ENCODE results near the gene DET1. TPM values are rescaled to one million over a fixed set of nuclear protein-coding genes. Genes with fewer than 3 reads are reported as not detected.
"Not testable (repeated sequence)": the region's sequence is repeated elsewhere in the genome, so short reads cannot be mapped to it uniquely, and the experiment has no call there.

DET1 gene
- total RNA-seq, 2 donors from 2014 or later: 8.2 to 8.3 TPM

DNA sequence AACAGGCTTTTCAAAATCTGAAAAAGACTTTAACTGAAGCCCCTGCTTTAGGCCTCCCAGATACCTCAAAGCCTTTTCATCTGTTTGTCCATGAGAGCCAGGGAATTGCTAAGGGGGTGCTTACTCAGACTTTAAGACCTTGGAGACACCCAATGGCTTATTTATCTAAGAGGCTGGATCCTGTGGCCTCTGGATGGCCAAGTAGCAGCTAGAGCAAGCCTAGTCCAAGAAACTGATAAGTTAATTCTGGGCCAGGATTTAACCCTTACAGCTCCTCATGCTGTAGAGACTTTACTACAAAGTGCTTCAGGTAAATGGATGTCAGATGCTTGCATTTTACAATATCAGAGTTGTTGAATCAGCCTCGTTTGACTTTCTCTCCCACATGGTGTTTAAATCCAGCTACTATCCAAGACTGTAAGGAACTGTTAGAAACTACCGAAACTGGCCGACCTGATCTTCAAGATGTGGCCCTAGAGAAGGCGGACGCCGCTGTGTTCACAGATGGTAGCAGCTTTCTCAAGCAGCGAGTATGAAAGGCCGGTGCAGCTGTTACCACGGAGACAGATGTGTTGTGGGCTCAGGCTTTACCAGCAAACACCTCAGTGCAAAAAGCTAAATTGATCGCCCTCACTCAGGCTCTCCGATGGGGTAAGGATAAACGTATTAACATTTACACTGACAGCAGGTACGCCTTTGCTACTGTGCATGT, 3.3 kb downstream of the DET1 start:
- H3K27ac ChIP-seq: no peak overlapping the region
- H3K9me3 ChIP-seq: peaks cover 0 to 3% (median 0%) of the 10 kb centered on the region in 3 donors
- peaks cover 5% of the 10 kb centered on the region for H3K4me1 ChIP-seq
- WGBS, 2 donors: 76 to 85% methylated on average over 13 of the region's 13 CpGs
- TF ChIP-seq CTCF (IDR thresholded peaks at IDR 0.05) (no peak), POLR2A (IDR thresholded peaks at IDR 0.05) (no peak)
- H3K36me3 ChIP-seq (replicated peaks in 1 of 2; ENCODE audit: insufficient read depth in 1 of 2, low read depth in 2 of 2): no peaks in the 10 kb centered on the region
- no peak for ATAC-seq
- intact Hi-C loops (cut with DNase I): no loop called here
- no peak for DNase-seq
- H3K27me3 ChIP-seq: no peaks in the 10 kb centered on the region
- H3K4me3 ChIP-seq: no peak overlapping the region

DNA sequence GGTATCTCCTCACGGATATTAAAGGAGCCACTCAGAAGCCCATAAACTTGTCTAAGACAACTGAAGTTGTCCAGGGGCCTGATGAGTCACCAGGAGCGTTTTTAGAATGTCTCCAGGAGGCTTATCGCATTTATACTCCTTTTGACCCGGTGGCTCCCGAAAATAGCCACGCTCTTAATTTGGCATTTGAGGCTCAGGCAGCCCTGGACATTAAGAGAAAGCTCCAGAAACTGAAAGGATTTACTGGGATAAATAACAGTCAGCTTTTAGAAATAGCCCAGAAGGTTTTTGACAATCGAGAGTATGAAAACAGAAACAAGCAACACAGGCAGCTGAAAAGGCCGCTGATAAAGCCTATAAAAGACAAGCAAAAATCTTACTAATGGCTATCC, 4.1 kb downstream of the DET1 start:
- ATAC-seq: no peak

DNA sequence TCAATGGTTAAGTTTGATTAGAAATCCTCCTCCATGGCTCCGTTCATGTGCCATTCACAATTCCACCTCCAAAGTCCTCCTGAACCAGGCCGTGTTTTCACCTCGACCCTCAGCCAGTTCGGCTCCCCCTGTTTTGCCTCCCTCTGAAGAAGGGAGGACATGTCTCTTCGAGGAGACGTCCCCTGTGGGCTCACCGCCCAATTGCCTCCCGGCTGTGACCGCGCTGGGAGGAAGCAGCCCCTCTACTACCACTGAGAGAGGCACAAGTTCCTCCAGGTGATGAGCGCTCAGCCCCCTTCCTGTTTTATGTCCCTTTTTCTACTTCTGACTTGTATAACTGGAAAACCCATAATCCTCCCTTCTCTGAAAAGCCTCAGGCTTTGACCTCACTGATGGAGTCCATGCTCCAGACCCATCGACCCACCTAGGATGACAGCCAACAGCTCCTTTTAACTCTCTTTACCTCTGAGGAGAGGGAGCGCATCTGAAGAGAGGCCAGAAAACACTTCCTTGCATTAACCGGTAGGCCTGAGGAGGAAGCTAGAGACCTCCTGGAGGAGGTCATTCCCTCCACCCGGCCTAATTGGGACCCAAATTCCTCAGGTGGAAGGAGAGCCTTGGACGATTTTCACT, 4.7 kb downstream of the DET1 start:
- no peak for DNase-seq
- peaks cover 2% of the 10 kb centered on the region for H3K4me1 ChIP-seq
- H3K9me3 ChIP-seq: peaks cover 0 to 1% (median 0%) of the 10 kb centered on the region in 3 donors
- H3K27ac ChIP-seq: no peak overlapping the region
- H3K27me3 ChIP-seq: no peaks in the 10 kb centered on the region
- no peak for ATAC-seq
- WGBS, 2 donors: 90% methylated on average over 13 to 16 of the region's 16 CpGs
- no peak overlapping the region for H3K4me3 ChIP-seq
- intact Hi-C loops (cut with DNase I): no loop called here
- no peaks in the 10 kb centered on the region for H3K36me3 ChIP-seq (replicated peaks in 1 of 2; ENCODE audit: insufficient read depth in 1 of 2, low read depth in 2 of 2)
- no peak for TF ChIP-seq POLR2A (IDR thresholded peaks at IDR 0.05)
- TF ChIP-seq CTCF (IDR thresholded peaks at IDR 0.05): no peak

More for the DNA sequence above, 4.1 kb downstream of the DET1 start:
- Histone ChIP-seq H3K4me1 (peaks cover 5% of the 10 kb centered on the region), H3K36me3 (replicated peaks in 1 of 2; ENCODE audit: insufficient read depth in 1 of 2, low read depth in 2 of 2) (no peaks in the 10 kb centered on the region), H3K9me3 (peaks cover 0 to 3% (median 0%) of the 10 kb centered on the region in 3 donors), H3K4me3 (no peak overlapping the region), H3K27ac (no peak overlapping the region), H3K27me3 (no peaks in the 10 kb centered on the region)
- intact Hi-C loops (cut with DNase I): no loop called here
- WGBS, 2 donors: 79 to 85% methylated on average over 7 to 8 of the region's 8 CpGs
- no peak for DNase-seq
- TF ChIP-seq POLR2A (IDR thresholded peaks at IDR 0.05) (no peak), CTCF (IDR thresholded peaks at IDR 0.05) (no peak)

DNA sequence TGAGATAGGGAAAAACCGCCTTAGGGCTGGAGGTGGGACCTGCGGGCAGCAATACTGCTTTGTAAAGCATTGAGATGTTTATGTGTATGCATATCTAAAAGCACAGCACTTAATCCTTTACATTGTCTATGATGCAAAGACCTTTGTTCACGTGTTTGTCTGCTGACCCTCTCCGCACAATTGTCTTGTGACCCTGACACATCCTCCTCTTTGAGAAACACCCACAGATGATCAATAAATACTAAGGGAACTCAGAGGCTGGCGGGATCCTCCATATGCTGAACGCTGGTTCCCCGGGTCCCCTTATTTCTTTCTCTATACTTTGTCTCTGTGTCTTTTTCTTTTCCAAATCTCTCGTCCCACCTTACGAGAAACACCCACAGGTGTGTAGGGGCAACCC, 5.4 kb downstream of the DET1 start:
- ATAC-seq; intact Hi-C loops (cut with DNase I); H3K27me3 ChIP-seq; H3K27ac ChIP-seq; DNase-seq; H3K4me1 ChIP-seq; H3K9me3 ChIP-seq; H3K36me3 ChIP-seq (replicated peaks in 1 of 2; ENCODE audit: insufficient read depth in 1 of 2, low read depth in 2 of 2); H3K4me3 ChIP-seq: not testable (repeated sequence)
- 69 to 89% methylated on average over 7 of the region's 9 CpGs for WGBS, 2 donors

GRCh38 chr15:88540350-88540749, 6.1 kb downstream of the DET1 start:
- H3K27me3 ChIP-seq; H3K9me3 ChIP-seq; H3K27ac ChIP-seq; H3K36me3 ChIP-seq (replicated peaks in 1 of 2; ENCODE audit: insufficient read depth in 1 of 2, low read depth in 2 of 2); H3K4me3 ChIP-seq; H3K4me1 ChIP-seq; ATAC-seq; intact Hi-C loops (cut with DNase I); DNase-seq: not testable (repeated sequence)
- 81% methylated on average over 2 of the region's 2 CpGs; no CpG with 5 or more reads in 1 of the 2 donors for WGBS, 2 donors

Measured in body of pancreas (tissue), 4 donors.